ENCODE data around the gene ADGRB2. TPM values are rescaled to one million over a fixed set of nuclear protein-coding genes. Genes with fewer than 3 reads are reported as not detected.

Gene ADGRB2
- total RNA-seq, 4 donors from 2014 or later = 0.18 to 2.1 (median 0.86) TPM

GRCh38 chr1:31762726-31763670 lies 1.1 kb downstream of the ADGRB2 start:
- TF ChIP-seq POLR2A (IDR thresholded peaks at IDR 0.05) = no peak
- TF ChIP-seq, protein P1, sequence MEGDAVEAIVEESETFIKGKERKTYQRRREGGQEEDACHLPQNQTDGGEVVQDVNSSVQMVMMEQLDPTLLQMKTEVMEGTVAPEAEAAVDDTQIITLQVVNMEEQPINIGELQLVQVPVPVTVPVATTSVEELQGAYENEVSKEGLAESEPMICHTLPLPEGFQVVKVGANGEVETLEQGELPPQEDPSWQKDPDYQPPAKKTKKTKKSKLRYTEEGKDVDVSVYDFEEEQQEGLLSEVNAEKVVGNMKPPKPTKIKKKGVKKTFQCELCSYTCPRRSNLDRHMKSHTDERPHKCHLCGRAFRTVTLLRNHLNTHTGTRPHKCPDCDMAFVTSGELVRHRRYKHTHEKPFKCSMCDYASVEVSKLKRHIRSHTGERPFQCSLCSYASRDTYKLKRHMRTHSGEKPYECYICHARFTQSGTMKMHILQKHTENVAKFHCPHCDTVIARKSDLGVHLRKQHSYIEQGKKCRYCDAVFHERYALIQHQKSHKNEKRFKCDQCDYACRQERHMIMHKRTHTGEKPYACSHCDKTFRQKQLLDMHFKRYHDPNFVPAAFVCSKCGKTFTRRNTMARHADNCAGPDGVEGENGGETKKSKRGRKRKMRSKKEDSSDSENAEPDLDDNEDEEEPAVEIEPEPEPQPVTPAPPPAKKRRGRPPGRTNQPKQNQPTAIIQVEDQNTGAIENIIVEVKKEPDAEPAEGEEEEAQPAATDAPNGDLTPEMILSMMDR (IDR thresholded peaks at IDR 0.05) = peak; percentile 50 to 62 (median 56)
- Histone ChIP-seq H3K9me3 (no peaks in the 10 kb centered on the region), H3K4me1 (peaks cover 16 to 46% (median 28%) of the 10 kb centered on the region in 3 donors), H3K27ac (no peak overlapping the region), H3K27me3 (peaks cover 0 to 90% (median 10%) of the 10 kb centered on the region in 4 donors), H3K36me3 (no peaks in the 10 kb centered on the region), H3K4me3 (peak overlapping the region; percentile 29 to 73 (median 48))
- WGBS, 2 donors = 1 to 2% methylated on average over 17 to 23 of the region's 60 CpGs
- no peak for DNase-seq
- intact Hi-C loops (cut with DNase I) = no loop called here

DNA sequence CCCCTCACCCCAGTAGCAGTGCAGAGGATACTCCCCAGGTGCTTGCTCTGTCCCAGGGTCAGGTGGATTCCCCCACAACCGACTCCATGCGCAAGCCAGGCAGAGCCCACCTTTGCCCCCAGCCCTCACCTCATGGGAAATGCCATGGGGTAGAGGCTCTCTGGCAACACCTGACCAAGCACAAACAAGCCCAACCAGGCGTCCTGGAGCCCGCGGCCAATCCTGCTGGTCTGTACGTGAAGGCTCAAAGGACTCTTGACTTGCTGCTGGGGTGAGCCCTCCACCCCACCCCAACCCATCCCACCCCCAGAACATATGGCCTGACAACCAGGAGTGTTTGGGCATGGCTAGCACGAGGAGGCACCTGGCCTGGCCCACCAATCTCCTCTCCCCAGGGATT lies 1.8 kb downstream of the ADGRB2 start:
- Histone ChIP-seq H3K4me1 (peaks cover 16 to 46% (median 28%) of the 10 kb centered on the region in 3 donors), H3K36me3 (no peaks in the 10 kb centered on the region), H3K9me3 (no peaks in the 10 kb centered on the region), H3K27ac (no peak overlapping the region), H3K4me3 (peak overlapping the region in 3 of 4 donors; percentile 41 to 73 (median 55)), H3K27me3 (peaks cover 0 to 83% (median 10%) of the 10 kb centered on the region in 4 donors)
- intact Hi-C loops (cut with DNase I) = no loop called here
- no peak for DNase-seq
- 17 to 47% methylated on average over 4 to 5 of the region's 7 CpGs for WGBS, 2 donors
- TF ChIP-seq, protein P1 (IDR thresholded peaks at IDR 0.05) = no peak
- no peak for TF ChIP-seq POLR2A (IDR thresholded peaks at IDR 0.05)

DNA sequence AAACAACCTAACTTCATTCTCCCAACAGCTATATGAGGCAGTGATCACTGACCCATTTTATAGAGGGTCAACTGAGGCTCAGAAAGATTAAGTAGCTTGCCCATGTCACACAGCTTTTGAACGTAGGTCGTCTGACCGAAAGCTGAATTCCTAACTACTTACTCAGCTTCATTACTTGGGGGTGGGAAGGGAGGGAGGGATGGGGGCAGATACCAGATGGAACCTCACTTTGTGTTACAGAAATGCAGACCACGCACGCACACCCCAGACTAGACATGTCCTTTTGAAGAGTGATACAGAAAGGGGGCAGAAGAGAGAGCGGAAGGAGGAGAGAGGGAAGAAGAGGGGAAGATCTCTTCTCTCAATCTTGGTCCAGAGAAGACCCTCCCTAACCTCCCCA lies 2.3 kb downstream of the ADGRB2 start:
- no peaks in the 10 kb centered on the region for H3K9me3 ChIP-seq
- no peak for DNase-seq
- H3K27me3 ChIP-seq = peaks cover 0 to 79% (median 10%) of the 10 kb centered on the region in 4 donors
- peaks cover 16 to 46% (median 28%) of the 10 kb centered on the region in 3 donors for H3K4me1 ChIP-seq
- no peak for TF ChIP-seq POLR2A (IDR thresholded peaks at IDR 0.05)
- TF ChIP-seq, protein P1 (IDR thresholded peaks at IDR 0.05) = no peak
- no peak overlapping the region for H3K4me3 ChIP-seq
- H3K36me3 ChIP-seq = no peaks in the 10 kb centered on the region
- WGBS, 2 donors = 58 to 66% methylated on average over 5 to 6 of the region's 6 CpGs
- intact Hi-C loops (cut with DNase I) = no loop called here
- no peak overlapping the region for H3K27ac ChIP-seq

DNA sequence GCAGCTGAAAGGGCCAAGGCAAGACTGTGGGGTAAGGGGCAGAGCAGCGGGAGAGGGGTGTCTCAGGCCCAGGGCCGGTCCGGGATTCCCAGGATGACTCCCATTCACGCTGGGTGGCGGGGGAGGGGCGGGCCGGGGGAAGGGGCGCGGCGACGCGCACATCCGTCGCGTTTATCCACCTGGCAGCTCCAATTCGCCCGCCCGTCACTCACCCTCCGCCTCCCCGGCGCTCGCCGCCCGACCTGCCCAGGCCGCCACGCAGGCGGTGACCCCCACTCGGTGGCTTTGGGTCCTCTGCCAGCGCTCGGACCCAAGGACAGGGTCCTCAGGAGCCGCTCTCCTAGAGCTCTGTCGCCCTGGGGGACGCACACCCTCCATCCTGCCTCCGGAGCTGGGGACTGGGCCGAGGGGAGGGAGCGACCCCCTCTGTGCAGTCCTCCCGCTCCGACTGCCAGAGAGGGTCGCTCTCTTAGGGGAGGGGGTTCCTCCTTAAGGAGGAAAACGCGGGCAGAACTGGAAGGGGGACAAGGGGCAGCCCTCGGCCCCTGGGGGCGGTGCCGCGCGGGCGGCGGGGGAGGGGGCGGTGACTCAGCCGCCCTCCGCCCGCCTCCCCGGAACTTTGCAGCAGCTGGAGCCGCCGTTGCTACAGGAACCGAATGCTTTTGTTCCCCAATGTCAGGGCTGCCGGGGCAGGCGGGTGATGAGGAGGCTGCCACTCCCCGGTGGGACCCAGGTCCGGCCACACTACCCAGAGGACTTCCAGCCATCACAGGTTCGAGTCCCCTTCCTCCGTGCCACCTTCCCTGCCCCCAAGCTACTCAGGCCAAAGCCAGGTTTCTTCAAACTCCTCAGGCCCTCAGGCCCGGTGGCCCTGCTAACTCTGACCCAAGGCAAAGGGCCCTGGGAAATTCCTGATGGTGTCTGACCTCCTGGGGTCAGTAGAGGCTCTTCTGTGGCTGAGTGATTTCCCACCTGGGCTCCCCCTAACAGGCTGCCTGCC lies 3.4 kb downstream of the ADGRB2 start:
- Histone ChIP-seq H3K27me3 (peaks cover 0 to 68% (median 10%) of the 10 kb centered on the region in 4 donors), H3K9me3 (no peaks in the 10 kb centered on the region), H3K27ac (peak overlapping the region in 1 of 4 donors; percentile 17), H3K4me1 (peaks cover 16 to 46% (median 28%) of the 10 kb centered on the region in 3 donors), H3K4me3 (peak overlapping the region; percentile 22 to 70 (median 54)), H3K36me3 (no peaks in the 10 kb centered on the region)
- 0 to 7% methylated on average over 5 to 17 of the region's 63 CpGs for WGBS, 2 donors
- intact Hi-C loops (cut with DNase I) = no loop called here
- no peak for DNase-seq
- TF ChIP-seq, protein P1 (IDR thresholded peaks at IDR 0.05) = no peak
- no peak for TF ChIP-seq POLR2A (IDR thresholded peaks at IDR 0.05)

All from esophagus squamous epithelium (tissue), 5 donors.